Epidermal melanocyte (primary cell): Measurements from ENCODE around the gene NECAP2.
A peak's percentile ranks its signal among the peaks of the same experiment; 100 is the strongest.
"Not testable (repeated sequence)": the region's sequence is repeated elsewhere in the genome, so short reads cannot be mapped to it uniquely, and the experiment has no call there.

ENCODE experiments used
- DNase-seq: peaks from one replicate; pipeline ENCODE4 v3.0.0; 2011; ENCODE audit warnings: low spot score; ENCODE audit not compliant: insufficient read length

Gene NECAP2

GRCh38 chr1:16492937-16493336, 52.4 kb downstream of the NECAP2 start:
- not testable (repeated sequence) for DNase-seq

DNA sequence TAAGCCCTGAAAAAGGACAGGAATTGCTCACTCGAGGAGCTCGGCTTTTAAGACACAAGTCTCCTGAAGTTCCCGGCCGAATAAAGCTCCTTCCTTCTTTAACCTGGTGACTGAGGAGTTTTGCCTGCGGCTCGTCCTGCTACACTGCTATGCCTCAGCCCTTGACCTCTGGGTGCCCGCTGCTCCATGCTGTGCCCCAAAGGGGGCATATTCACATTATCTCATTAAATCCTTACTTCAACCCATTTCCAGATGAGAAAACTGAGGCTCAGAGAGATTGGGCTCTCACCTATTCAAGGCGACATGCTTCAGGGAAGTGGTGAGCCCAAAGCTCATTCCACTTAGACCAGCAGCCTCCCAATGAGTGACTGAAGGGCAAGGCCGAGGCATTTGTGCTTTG, 53.2 kb downstream of the NECAP2 start:
- not testable (repeated sequence) for DNase-seq

GRCh38 chr1:16497474-16497904, 57.0 kb downstream of the NECAP2 start:
- DNase-seq = not testable (repeated sequence)

DNA sequence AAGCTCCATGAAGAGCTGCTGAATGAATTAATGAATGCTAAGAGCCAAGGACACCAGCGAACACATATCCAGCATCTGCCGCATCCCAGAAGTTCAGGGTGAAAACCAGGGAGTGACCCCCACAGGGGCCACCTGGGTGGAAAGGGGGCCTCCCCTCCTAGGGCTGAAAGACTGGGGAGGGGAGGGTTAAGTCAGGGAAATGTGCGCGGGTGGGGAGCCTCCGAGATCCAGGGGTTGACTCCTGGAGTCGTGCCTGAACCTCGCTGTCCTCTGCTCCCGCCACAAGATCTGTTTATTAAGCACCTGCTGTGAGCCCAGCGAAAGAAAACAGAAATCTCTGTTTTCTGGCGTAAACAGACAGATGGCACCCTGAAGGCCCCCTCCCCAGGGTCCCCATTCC, 57.5 kb downstream of the NECAP2 start:
- not testable (repeated sequence) for DNase-seq

- DNase-seq = peak; percentile 88
Observed at GRCh38 chr1:16498573-16499413, 58.3 kb downstream of the NECAP2 start.

DNA sequence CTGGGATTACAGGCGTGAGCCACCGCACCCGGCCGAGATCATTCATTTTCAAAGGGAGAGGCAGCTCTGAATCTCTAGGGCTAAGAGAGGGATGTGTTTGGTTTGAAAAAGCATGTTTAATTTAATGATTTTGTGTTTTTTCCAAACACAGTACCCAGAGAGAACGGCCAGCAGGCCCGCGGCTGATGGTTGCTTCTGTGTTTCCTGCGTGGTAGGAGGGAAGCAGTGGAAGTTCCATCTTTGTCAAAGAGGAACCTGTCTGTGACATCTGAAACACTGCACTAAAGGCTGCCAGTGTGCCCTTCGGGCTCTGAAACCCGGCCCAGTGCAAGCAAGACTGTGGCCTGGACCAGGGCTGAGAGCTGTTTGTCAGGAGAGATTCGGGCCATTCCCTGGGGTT, 59.9 kb downstream of the NECAP2 start:
- DNase-seq = not testable (repeated sequence)

- DNase-seq = not testable (repeated sequence)
Observed at GRCh38 chr1:16500975-16501374, 60.5 kb downstream of the NECAP2 start.

GRCh38 chr1:16501446-16501845, 60.9 kb downstream of the NECAP2 start:
- DNase-seq = not testable (repeated sequence)

GRCh38 chr1:16503494-16503893, 63.0 kb downstream of the NECAP2 start:
- DNase-seq = no peak

- not testable (repeated sequence) for DNase-seq
Observed at GRCh38 chr1:16505870-16506269, 65.3 kb downstream of the NECAP2 start.

DNA sequence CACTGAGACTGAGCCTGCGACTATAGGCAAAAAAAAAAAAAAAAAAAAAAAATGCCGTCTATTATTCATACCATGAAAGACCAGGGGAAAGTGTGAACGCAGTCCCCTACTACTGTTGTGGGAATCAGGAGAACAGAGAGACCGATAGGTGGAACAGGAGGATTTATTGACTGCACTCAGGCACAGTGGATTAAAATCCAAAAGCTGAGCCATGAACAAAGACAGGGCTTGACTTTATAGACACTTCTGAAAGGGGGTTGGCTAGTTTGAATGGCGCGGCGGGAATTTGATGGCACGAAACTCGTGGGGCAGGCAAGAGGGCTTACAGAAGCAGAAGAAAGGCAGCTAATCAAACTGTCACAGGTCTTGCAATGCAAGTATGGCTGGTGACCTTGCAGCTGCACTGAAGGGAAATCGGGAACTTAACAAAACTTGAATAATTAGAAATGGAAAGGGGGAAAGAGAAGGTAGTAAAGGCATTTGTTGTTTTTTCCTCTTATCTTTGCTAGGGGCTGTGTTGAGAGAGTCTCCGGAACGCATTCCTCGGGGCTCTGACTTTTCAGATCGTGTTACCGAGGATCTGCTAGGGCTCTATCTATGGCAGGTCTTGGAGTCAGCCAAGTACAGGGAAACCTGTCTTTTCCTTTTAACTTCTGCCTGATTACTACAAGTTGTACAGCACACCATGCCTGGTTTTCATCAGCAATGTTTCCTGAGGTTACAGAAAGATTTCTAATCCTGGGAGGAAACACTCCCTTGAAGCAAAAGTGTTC, 66.0 kb downstream of the NECAP2 start:
- not testable (repeated sequence) for DNase-seq

- DNase-seq = not testable (repeated sequence)
Observed at GRCh38 chr1:16508861-16509445, 68.4 kb downstream of the NECAP2 start.
